LNCAP (cell line): ENCODE results near the gene RAB44.

Source experiments
- CTCF ChIP-seq: fragments of 450-650 bp; IDR thresholded peaks from 2 replicates; pipeline ENCODE4 v1.5.1; 2017; ENCODE audit warnings: mild to moderate bottlenecking

RAB44 gene

GRCh38 chr6:36697481-36697903 is at the start of gene RAB44:
TSS of gene RAB44 (plus strand) at chr6:36697826. CDS start at chr6:36704236, 6,410 bp downstream.
- TF ChIP-seq CTCF: no peak

- no peak for TF ChIP-seq CTCF
These were observed 48.5 kb upstream of the RAB44 start for GRCh38 chr6:36649086-36649485.

- TF ChIP-seq CTCF: no peak
These were observed 47.7 kb upstream of the RAB44 start for GRCh38 chr6:36649701-36650484.

- no peak for TF ChIP-seq CTCF
These were observed 46.7 kb upstream of the RAB44 start for GRCh38 chr6:36650848-36651478.

- no peak for TF ChIP-seq CTCF
These were observed 45.8 kb upstream of the RAB44 start for GRCh38 chr6:36651659-36652379.

DNA sequence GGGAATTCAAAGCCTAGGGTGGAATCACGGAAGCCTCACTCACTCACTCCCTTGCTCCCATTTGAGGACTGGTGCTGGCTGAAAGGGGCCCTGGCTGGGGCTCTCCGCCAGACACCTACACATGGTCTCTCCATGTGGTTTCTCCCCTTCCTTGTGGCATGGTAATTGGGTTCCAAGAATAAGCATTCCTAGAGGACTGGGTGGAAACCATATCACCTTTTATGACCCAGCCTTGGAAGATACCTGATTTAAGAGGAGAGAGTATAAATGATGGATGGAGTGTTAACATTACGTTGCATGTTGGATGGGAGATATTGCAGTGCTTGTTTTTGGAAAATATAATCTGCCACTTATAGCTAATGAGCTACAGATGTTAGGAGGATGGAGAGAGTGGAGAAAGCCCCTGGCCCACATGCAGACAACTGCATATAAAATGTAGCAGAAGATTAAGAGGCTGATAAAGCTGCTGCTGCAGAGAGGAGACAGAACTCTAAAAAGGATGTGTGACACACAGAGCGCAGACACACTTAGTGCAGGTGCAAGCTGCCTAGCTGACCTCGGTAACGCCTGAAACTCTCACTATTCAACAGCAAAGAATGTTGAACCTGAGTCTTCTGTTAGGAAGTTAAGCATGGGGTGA is 42.4 kb upstream of the RAB44 start:
- no peak for TF ChIP-seq CTCF

GRCh38 chr6:36656441-36656840 is 41.2 kb upstream of the RAB44 start:
- TF ChIP-seq CTCF: no peak
